Neural crest cell (in vitro differentiated cells): ENCODE data around the gene RASAL1. TPM values are rescaled to one million over a fixed set of nuclear protein-coding genes. Genes with fewer than 3 reads are reported as not detected.

Source experiments
- DNase-seq: peaks from one replicate; pipeline ENCODE4 v3.0.0; 2021; ENCODE audit warnings: low read depth, mixed read lengths, low spot score
- H3K27ac Mint-ChIP-seq: one replicate; pipeline ENCODE4 v1.8.0; 2021; ENCODE audit warnings: mild to moderate bottlenecking, mixed read lengths; ENCODE audit not compliant: unreplicated experiment
- H3K27me3 Mint-ChIP-seq: 2 replicates; pipeline ENCODE4 v1.8.0; 2021; ENCODE audit warnings: low read depth, mild to moderate bottlenecking, mixed read lengths
- H3K36me3 Mint-ChIP-seq: 2 replicates; pipeline ENCODE4 v1.8.0; 2021; ENCODE audit warnings: low read depth, mild to moderate bottlenecking, mixed read lengths
- H3K4me1 Mint-ChIP-seq: 2 replicates; pipeline ENCODE4 v1.8.0; 2021; ENCODE audit warnings: mixed read lengths
- H3K4me3 Mint-ChIP-seq: one replicate; pipeline ENCODE4 v1.8.0; 2021; ENCODE audit warnings: mild to moderate bottlenecking, mixed read lengths
- H3K9me3 Mint-ChIP-seq: 2 replicates; pipeline ENCODE4 v1.8.0; 2021; ENCODE audit warnings: mixed read lengths
- CTCF ChIP-seq: fragments of 200-600 bp; sonication (generic); conservative IDR thresholded peaks from 2 replicates; pipeline ENCODE4 v1.5.0; 2021; ENCODE audit warnings: antibody characterized with exemption, mild to moderate bottlenecking
- total RNA-seq: library from RNA; stranded (reverse); gene quantifications from 2 replicates; pipeline ENCODE4 v1.2.1, GENCODE V29; 2021

The RASAL1 gene
- total RNA-seq, 1 donor from 2014 or later = not detected

GRCh38 chr12:113133036-113133435 is 2.5 kb downstream of the RASAL1 start:
- H3K4me3 Mint-ChIP-seq = no peak overlapping the region
- no peak overlapping the region for H3K27ac Mint-ChIP-seq
- no peaks in the 10 kb centered on the region for H3K36me3 Mint-ChIP-seq
- H3K9me3 Mint-ChIP-seq = no peaks in the 10 kb centered on the region
- peaks cover 75% of the 10 kb centered on the region for H3K27me3 Mint-ChIP-seq
- DNase-seq = no peak
- TF ChIP-seq CTCF = no peak
- H3K4me1 Mint-ChIP-seq = no peaks in the 10 kb centered on the region

GRCh38 chr12:113131556-113131955 is 4.0 kb downstream of the RASAL1 start:
- no peak for TF ChIP-seq CTCF
- no peak overlapping the region for H3K27ac Mint-ChIP-seq
- no peaks in the 10 kb centered on the region for H3K9me3 Mint-ChIP-seq
- H3K27me3 Mint-ChIP-seq = peaks cover 74% of the 10 kb centered on the region
- no peak overlapping the region for H3K4me3 Mint-ChIP-seq
- no peaks in the 10 kb centered on the region for H3K36me3 Mint-ChIP-seq
- no peaks in the 10 kb centered on the region for H3K4me1 Mint-ChIP-seq
- no peak for DNase-seq

GRCh38 chr12:113130457-113131135 is 5.0 kb downstream of the RASAL1 start:
- H3K4me1 Mint-ChIP-seq = no peaks in the 10 kb centered on the region
- no peaks in the 10 kb centered on the region for H3K9me3 Mint-ChIP-seq
- no peaks in the 10 kb centered on the region for H3K36me3 Mint-ChIP-seq
- no peak for TF ChIP-seq CTCF
- no peak overlapping the region for H3K4me3 Mint-ChIP-seq
- no peak overlapping the region for H3K27ac Mint-ChIP-seq
- H3K27me3 Mint-ChIP-seq = peaks cover 66% of the 10 kb centered on the region
- DNase-seq = no peak

GRCh38 chr12:113129664-113130456 is 5.7 kb downstream of the RASAL1 start:
- Mint-ChIP-seq H3K9me3 (no peaks in the 10 kb centered on the region), H3K4me3 (no peak overlapping the region), H3K4me1 (no peaks in the 10 kb centered on the region), H3K27me3 (peaks cover 59% of the 10 kb centered on the region), H3K36me3 (no peaks in the 10 kb centered on the region), H3K27ac (no peak overlapping the region)
- TF ChIP-seq CTCF = no peak
- no peak for DNase-seq

- H3K4me3 Mint-ChIP-seq = no peak overlapping the region
- H3K36me3 Mint-ChIP-seq = no peaks in the 10 kb centered on the region
- DNase-seq = no peak
- H3K9me3 Mint-ChIP-seq = no peaks in the 10 kb centered on the region
- H3K4me1 Mint-ChIP-seq = no peaks in the 10 kb centered on the region
- TF ChIP-seq CTCF = no peak
- no peak overlapping the region for H3K27ac Mint-ChIP-seq
- peaks cover 51% of the 10 kb centered on the region for H3K27me3 Mint-ChIP-seq
Measured at GRCh38 chr12:113128802-113129663, 6.5 kb downstream of the RASAL1 start.
